Testis (tissue), 2 donors: Measurements from ENCODE around the gene RSPRY1.

Experiments
- CTCF ChIP-seq, 3 experiments: fragments of 450-650 bp in 2 of 3; fragments of 200-600 bp in 1 of 3; sonication (generic) in 1 of 3; IDR thresholded peaks; one replicate each; pipeline ENCODE4 v1.5.1; 2016 to 2019; ENCODE audit warnings: antibody characterized with exemption in 3 of 3, mild to moderate bottlenecking in 2 of 3, moderate library complexity in 1 of 3
- POLR2A ChIP-seq: fragments of 450-650 bp; IDR thresholded peaks from one replicate; pipeline ENCODE4 v1.6.1; 2017; ENCODE audit warnings: antibody characterized with exemption, mild to moderate bottlenecking, moderate library complexity

- TF ChIP-seq CTCF (IDR thresholded peaks at IDR 0.05) (no peak), POLR2A (no peak)
These were observed 33.7 kb upstream of the RSPRY1 start for GRCh38 chr16:57152096-57153093.
